Large intestine (tissue), 3 donors: Measurements from ENCODE around the gene NDC1. TPM values are rescaled to one million over a fixed set of nuclear protein-coding genes. Genes with fewer than 3 reads are reported as not detected.

ENCODE experiments used
- DNase-seq, 2 donors: peaks; one replicate each; pipeline versions ENCODE4 v3.0.0 to v3.0.0-alpha.2; 2013
- H3K27ac ChIP-seq: one replicate; pipeline ENCODE4 v1.5.1; 2013; ENCODE audit warnings: low read length
- H3K27me3 ChIP-seq: 2 replicates; pipeline ENCODE4 v1.6.1; 2013; ENCODE audit warnings: low read length; ENCODE audit not compliant: control insufficient read depth, insufficient read depth
- H3K36me3 ChIP-seq: 2 replicates; pipeline ENCODE4 v1.6.1; 2013; ENCODE audit warnings: low read length; ENCODE audit not compliant: control insufficient read depth, insufficient read depth
- H3K4me1 ChIP-seq: one replicate; pipeline ENCODE4 v1.6.1; 2013; ENCODE audit warnings: low read length; ENCODE audit not compliant: control insufficient read depth, insufficient read depth
- H3K4me3 ChIP-seq: one replicate; pipeline ENCODE4 v1.5.1; 2013; ENCODE audit warnings: low read length
- H3K9me3 ChIP-seq: one replicate; pipeline ENCODE4 v1.6.1; 2013; ENCODE audit warnings: mild to moderate bottlenecking, low read depth, low read length, moderate library complexity; ENCODE audit not compliant: control insufficient read depth
- WGBS: methylation state at CpG from one replicate; pipeline ENCODE4 v1.1.5; 2013; ENCODE audit warnings: low lambda C conversion rate; ENCODE audit not compliant: insufficient coverage; 5-methylcytosine and 5-hydroxymethylcytosine counted together
- polyA plus RNA-seq: library from polyadenylated mRNA; unstranded; fragments of 120-200 nt; gene quantifications from one replicate; pipeline ENCODE4 v1.2.1, GENCODE V29; 2013

Gene NDC1
- polyA plus RNA-seq, 1 donor: 16.7 TPM

DNA sequence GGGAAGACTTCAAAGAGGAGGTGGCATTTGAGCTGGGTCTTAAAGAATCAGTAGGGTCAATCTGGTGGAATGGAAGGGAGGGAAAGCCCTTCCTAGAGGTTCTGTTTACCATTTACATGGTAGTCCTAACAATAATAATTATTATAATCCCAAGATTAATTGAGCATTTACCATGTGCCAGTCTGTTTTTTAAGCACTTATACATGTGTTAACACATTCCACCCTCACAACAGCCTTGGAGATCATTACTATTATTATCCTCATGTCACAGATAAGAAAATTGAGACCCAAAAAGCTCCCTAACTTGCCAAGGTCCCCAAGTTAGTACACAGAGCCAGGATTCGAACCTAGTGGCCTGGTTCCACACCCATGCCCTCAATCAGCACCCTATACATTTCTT is 109.9 kb downstream of the NDC1 start:
- WGBS: no CpG with 5 or more reads among the region's 1 CpG
- Histone ChIP-seq H3K36me3 (no peaks in the 10 kb centered on the region), H3K4me1 (no peaks in the 10 kb centered on the region), H3K27me3 (peaks cover 6% of the 10 kb centered on the region), H3K27ac (no peak overlapping the region), H3K4me3 (no peak overlapping the region), H3K9me3 (no peaks in the 10 kb centered on the region)
- no peak for DNase-seq

DNA sequence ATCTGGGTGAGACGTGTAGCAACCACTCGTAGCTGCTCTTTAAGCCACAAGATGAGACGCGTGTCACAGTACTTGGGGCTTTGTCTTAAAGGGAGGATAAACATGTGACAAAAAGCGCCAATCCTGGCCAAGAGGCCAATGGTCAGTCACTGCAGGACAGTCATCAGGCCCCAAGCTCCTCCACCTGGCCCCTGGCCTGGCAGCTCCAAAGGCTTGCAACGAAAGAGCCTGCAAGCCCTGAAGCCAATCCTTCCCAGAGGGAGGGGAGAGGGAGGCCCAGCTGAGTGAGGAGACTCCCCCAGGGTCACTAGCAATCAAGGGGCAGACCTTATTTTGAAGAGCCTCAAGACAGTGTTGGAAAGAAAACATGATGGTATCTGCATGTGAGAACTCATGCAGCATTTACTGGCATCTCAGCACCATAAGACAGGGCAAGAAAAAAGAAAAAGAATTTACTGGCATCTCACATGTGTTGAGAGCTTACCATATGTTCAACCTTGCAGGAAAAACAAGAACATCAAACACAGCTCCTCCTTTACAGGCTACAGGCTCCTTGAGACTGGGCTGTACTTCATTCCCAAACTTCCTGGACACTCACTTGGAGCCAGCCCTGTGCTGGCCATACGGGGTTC is 110.5 kb downstream of the NDC1 start:
- Histone ChIP-seq H3K4me3 (no peak overlapping the region), H3K9me3 (no peaks in the 10 kb centered on the region), H3K27me3 (peaks cover 6% of the 10 kb centered on the region), H3K36me3 (no peaks in the 10 kb centered on the region), H3K27ac (no peak overlapping the region), H3K4me1 (no peaks in the 10 kb centered on the region)
- DNase-seq: no peak
- WGBS: no CpG with 5 or more reads among the region's 7 CpGs

DNA sequence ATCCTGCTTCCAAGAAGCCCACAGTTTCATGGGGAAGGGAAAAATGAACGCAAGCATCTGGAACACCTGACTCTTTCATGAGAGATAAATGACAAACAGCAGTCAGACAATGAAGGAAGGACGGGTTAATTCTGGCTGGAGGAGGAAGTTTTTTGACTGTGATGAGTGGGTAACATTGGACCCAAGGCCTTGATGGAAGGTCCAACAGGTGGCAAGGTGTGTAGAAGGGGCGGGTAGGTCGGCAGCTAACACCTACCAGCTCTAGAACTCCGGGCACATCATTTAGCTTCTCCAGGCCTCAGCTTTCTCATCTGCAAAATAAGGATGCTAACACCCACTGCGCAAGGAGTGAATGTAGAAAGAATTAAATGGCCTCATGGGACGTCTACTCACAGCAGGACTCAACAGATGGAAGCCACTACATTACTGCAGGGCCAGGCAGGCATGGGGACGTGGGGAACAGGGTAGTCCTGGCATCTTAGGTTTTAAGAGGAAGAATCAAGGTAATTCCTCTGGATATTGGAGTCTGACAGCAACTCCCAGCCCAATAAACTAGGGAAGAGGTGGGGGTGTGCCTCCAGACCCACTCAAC is 112.0 kb downstream of the NDC1 start:
- DNase-seq: no peak
- WGBS: no CpG with 5 or more reads among the region's 8 CpGs

DNA sequence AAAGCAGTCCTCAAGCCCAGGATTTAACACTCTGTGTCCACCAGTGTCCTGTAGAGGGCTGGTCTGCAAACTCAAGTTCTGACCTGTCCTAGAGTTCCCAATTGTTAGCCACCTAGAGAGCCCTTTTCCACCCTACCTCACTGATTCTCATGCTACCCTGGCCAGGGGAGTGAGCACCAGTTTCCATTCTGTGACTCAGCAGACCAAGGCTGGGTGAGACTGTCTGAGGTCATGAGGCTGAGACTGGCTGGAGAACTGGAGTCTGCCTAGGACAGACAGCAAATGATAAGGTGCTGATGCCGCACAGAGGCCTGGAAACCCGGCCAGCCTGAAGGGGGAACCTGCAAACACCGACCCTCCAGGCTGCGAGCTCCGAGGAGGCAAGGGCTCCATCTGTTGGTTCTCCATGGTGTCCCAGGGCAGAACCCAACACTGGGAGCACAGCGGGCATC is 112.8 kb downstream of the NDC1 start:
- Histone ChIP-seq H3K4me3 (no peak overlapping the region), H3K27me3 (peaks cover 2% of the 10 kb centered on the region), H3K4me1 (no peaks in the 10 kb centered on the region), H3K36me3 (no peaks in the 10 kb centered on the region), H3K27ac (no peak overlapping the region), H3K9me3 (no peaks in the 10 kb centered on the region)
- no peak for DNase-seq
- no CpG with 5 or more reads among the region's 6 CpGs for whole genome bisulfite sequencing

More for the DNA sequence above, 112.0 kb downstream of the NDC1 start:
- Histone ChIP-seq H3K9me3 (no peaks in the 10 kb centered on the region), H3K4me3 (no peak overlapping the region), H3K4me1 (no peaks in the 10 kb centered on the region), H3K27me3 (peaks cover 2% of the 10 kb centered on the region), H3K36me3 (no peaks in the 10 kb centered on the region), H3K27ac (no peak overlapping the region)

DNA sequence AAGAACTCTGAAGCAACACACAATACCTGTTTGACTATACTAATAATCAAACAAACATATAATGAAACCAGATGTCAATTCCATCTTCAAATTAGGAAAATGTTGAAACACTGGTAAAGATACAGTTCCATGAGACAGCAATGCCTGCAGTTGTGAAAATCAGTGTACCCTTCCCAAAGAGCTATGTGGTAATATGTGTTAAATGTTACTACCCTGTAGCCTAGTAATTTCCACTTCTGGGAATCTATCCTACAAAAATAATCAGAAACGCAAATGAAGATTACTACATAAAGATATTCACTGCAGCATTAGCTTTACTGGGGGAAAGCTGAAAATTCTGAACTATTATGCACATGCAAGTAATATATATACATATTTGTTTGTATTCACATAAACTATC is 116.1 kb downstream of the NDC1 start:
- no peak for DNase-seq
- H3K27me3 ChIP-seq: peaks cover 4% of the 10 kb centered on the region
- WGBS: no CpG with 5 or more reads among the region's 1 CpG

DNA sequence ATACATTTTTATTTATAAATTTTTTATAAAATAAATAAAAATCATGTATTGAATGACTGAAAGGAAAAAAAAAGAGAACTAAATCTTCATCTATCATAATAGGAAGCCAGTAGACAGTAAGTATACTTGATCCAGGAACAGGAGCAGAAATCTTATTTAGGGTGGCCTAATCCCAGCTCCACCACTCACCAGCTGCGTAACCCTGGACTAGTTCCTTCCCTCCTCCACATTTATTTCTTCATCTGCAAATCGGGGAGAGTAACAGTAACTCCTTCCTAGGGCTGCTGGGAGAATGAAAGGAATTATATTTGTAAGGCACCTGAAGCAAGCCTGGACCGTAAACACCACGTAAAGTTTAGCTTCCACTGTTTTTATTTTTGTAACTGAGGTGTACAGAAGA is 117.0 kb downstream of the NDC1 start:
- no peak for DNase-seq
- no CpG with 5 or more reads among the region's 4 CpGs for WGBS
- Histone ChIP-seq H3K27ac (no peak overlapping the region), H3K9me3 (no peaks in the 10 kb centered on the region), H3K4me1 (no peaks in the 10 kb centered on the region), H3K36me3 (no peaks in the 10 kb centered on the region), H3K27me3 (peaks cover 4% of the 10 kb centered on the region), H3K4me3 (no peak overlapping the region)

More for the DNA sequence above, 116.1 kb downstream of the NDC1 start:
- Histone ChIP-seq H3K4me1 (no peaks in the 10 kb centered on the region), H3K27ac (no peak overlapping the region), H3K9me3 (no peaks in the 10 kb centered on the region), H3K4me3 (no peak overlapping the region), H3K36me3 (no peaks in the 10 kb centered on the region)

DNA sequence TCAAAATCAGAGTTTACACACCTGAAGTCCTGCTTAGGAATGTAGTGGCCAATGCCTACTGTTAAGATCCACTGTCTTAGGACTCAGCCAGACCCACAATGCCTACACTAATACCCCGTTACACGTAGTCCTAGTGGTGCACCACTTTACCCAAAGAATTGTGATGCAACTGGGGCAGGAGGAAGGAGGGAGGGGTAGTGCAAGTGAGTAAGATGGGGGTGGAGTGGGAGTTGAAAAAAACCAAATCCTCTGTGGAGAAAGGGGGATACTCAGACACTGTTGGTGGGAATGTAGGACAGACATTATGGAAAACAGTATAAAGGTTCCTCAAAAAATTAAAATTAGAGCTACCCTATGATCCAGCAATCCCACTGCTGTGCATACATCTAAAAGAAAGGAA is 118.6 kb downstream of the NDC1 start:
- no peaks in the 10 kb centered on the region for H3K9me3 ChIP-seq
- no peak overlapping the region for H3K27ac ChIP-seq
- H3K27me3 ChIP-seq: peaks cover 6% of the 10 kb centered on the region
- H3K36me3 ChIP-seq: no peaks in the 10 kb centered on the region
- no CpG with 5 or more reads among the region's 2 CpGs for WGBS
- no peak overlapping the region for H3K4me3 ChIP-seq
- no peak for DNase-seq
- no peaks in the 10 kb centered on the region for H3K4me1 ChIP-seq

DNA sequence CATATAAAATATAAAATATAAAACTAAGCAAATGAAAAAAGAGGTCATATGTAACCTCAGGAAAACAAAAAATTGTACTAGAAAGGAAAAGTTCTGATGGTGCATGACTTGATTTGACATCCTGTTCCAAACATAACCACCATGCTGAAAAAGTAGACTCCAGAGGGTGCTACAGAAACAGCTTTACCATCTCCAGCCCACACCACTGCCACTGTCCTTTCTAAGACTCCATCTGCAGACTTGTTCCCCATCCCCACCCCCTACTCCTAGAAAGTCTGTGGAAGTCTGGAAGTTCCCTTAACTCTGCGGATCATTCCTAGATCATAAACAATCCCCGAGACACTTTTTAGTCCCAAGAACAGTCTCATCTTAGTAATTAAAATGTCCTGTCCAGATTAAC is 119.7 kb downstream of the NDC1 start:
- no peak for DNase-seq
- Histone ChIP-seq H3K36me3 (no peaks in the 10 kb centered on the region), H3K4me1 (no peaks in the 10 kb centered on the region), H3K27ac (no peak overlapping the region), H3K27me3 (peaks cover 6% of the 10 kb centered on the region), H3K4me3 (no peak overlapping the region), H3K9me3 (no peaks in the 10 kb centered on the region)
- no CpG with 5 or more reads among the region's 2 CpGs for WGBS

DNA sequence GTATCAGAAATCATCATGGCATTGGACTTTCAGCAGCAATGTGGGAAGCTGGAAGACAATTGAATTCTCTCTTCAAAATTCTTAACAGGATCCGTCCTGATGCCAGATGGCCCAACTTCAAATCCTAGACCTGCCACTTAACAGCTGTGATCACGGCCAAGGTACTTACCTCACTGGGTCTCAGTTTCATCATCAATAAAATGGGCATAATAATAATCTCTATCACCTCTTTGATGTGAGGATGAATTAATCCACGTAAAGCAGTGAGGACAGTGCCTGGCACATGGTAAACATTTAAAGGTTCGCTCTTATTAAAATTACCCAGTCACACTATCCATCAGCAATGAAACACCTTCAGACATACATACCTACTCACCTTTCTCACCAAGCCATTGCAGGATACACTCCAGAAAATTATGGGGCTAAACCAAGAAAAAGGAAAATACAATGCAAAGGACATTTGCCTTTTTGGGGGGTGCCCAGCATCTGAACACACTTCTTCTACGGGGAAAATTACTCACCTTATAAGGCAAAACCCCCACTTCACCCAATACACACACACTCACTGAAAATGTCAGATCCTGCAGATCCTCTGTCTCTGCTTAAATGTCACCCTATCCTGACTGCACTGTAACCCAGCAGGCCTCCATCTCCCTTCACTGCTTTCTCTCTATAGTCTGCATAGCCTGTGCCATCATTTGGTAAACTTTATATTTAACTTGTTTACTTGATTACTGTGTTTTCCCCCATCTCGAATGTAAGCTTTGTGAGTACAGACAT is 120.9 kb downstream of the NDC1 start:
- no peak overlapping the region for H3K4me3 ChIP-seq
- H3K36me3 ChIP-seq: no peaks in the 10 kb centered on the region
- H3K27me3 ChIP-seq: peaks cover 6% of the 10 kb centered on the region
- H3K9me3 ChIP-seq: no peaks in the 10 kb centered on the region
- no peak for DNase-seq
- no peak overlapping the region for H3K27ac ChIP-seq
- 82% methylated on average over 3 of the region's 6 CpGs for WGBS
- no peaks in the 10 kb centered on the region for H3K4me1 ChIP-seq

DNA sequence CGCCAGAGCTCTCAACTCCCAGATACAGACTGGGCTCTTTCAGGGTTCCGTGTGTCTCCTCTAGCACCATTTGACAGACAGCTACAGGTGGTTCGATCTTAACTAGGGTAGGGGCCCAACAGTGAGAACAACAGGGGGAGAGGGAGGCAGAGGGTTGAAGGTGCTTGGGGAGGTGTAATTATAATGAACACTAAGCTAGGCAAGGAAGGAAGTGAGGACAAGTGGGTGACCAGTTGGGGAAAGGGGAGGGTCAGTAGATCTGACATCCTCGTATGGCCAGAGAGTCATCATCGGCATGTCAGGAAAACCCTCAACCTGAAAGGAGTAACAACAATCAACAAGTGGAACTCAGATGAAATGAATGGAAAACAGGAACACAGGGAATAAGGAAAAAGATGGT is 121.9 kb downstream of the NDC1 start:
- WGBS: no CpG with 5 or more reads among the region's 5 CpGs
- DNase-seq: no peak
- Histone ChIP-seq H3K36me3 (no peaks in the 10 kb centered on the region), H3K27ac (no peak overlapping the region), H3K27me3 (peaks cover 6% of the 10 kb centered on the region), H3K4me3 (no peak overlapping the region), H3K9me3 (no peaks in the 10 kb centered on the region), H3K4me1 (peaks cover under 1% of the 10 kb centered on the region)
